CMK (cell line): ENCODE results near the gene CMTM7.

Source experiments
- DNase-seq: peaks from one replicate; pipeline ENCODE4 v3.0.0-alpha.2; 2010; ENCODE audit warnings: low read depth

CMTM7 gene

GRCh38 chr3:32492684-32493436 lies 101.2 kb downstream of the CMTM7 start:
- no peak for DNase-seq

GRCh38 chr3:32493437-32494414 lies 102.1 kb downstream of the CMTM7 start:
- no peak for DNase-seq

DNA sequence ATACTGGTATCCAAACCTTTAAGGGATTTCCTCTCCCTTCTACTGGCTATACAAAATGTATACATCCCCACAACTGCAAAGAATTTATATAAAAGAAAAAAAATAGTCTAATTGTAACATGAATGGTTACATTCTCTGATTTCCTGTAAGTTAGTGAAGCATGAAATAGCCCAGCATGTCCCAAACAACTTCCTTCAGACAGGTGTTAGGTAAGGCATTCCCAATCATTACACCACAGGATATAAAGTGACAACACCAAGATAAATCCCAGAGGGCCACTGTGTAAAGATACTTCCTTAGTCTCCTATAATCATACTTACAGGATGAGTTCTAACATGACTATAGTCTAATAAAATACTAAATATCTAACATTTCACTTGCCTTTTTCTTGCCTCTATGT lies 103.4 kb downstream of the CMTM7 start:
- no peak for DNase-seq

GRCh38 chr3:32495609-32496008 lies 104.0 kb downstream of the CMTM7 start:
- no peak for DNase-seq

GRCh38 chr3:32498252-32498651 lies 106.6 kb downstream of the CMTM7 start:
- no peak for DNase-seq

GRCh38 chr3:32498992-32499391 lies 107.3 kb downstream of the CMTM7 start:
- DNase-seq = no peak

DNA sequence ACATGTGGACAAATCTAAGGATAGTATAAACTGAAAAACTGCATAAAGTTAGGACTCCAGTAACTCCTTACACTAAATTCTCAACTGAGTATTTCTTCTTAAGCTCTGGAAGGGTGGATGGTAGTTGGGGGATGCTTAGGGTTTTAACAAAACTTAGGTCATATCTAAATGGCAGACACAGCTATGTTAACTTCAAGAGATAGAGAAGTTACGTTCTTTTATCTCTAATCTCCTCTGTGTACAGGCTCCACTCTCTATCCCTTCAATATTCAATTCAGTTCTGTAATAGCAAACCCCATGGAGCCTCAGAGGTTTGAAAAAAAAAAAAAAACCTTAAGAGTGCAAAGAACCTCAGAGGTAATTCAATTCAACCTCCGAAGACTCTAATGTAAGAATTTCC lies 107.9 kb downstream of the CMTM7 start:
- no peak for DNase-seq

DNA sequence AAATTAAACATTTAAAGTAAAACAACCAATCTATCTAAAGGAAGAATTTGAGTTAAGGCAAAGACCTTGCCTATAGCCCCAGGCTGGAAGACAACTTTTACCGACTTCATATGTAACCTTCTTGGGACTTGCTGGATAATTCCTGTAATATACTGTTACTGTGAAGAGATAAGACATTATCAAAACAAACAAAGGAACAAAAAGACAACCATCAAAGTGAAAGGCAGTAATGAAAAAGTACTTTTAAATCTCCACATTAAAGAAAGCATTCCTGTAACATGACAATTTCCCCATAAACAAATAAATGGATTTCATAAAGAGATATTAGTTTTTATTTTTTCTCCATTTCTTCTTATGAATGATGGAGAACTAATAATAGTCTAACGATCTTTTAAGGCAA lies 108.6 kb downstream of the CMTM7 start:
- DNase-seq = no peak

DNA sequence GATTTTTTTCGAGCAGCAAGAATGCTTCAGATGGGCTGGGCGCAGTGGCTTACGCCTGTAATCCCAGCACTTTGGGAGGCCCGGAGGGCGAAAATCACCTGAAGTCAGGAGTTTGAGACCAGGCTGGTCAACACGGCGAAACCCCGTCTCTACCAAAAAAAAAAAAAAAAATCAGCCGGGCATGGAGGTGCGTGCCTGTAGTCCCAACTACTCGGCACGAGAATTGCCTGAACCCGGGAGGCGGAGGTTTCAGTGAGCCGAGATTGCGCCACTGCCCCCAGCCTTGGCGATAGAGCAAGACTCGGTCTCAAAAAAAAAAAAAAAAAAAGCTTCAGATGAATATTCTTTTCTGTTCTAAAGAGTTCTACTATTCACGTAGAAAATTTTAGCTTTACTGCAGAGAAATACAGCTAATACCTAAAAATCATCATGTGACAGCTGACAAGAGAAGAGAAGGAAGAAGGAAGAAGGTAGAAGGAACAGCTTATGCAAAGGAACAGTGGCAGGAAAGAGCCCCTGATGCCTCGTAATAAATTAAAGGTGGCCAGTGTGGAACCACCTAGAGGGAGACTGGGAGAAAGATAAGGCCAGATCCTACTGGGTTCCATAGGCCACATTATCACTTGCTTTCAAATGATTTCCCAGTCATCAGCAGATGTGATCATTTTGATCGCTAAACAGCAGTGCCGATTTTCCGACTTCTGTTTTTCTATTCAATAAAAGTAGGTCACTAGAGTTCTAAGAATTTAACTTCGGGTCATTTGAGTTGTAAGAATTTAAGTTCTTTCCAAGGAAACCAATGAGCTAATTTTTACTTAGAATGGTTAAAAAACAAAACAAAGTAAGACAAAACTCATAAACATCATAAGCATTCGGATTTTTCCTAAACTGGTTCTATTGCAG lies 109.5 kb downstream of the CMTM7 start:
- DNase-seq = no peak

DNA sequence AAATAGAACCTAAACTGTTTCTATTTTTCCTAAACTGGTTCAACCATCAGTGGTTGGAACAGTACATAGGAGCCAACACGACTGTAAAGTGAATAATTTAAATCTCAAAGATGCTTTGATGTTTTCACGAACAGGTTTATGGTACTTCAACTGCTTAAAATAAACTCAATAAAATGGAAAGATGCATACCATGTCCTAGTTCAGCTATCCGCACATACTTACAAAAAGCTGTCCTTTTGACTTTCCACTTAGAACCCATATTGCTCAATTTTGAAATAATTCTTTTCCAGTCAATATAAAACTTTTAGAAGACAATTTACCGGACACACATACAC lies 110.1 kb downstream of the CMTM7 start:
- no peak for DNase-seq

- DNase-seq = no peak
Observed at GRCh38 chr3:32502118-32502945, 110.7 kb downstream of the CMTM7 start, which contains the start of gene CMTM6. TSS of gene CMTM6 (minus strand) at chr3:32502852. CDS start at chr3:32502745, 107 bp downstream.

DNA sequence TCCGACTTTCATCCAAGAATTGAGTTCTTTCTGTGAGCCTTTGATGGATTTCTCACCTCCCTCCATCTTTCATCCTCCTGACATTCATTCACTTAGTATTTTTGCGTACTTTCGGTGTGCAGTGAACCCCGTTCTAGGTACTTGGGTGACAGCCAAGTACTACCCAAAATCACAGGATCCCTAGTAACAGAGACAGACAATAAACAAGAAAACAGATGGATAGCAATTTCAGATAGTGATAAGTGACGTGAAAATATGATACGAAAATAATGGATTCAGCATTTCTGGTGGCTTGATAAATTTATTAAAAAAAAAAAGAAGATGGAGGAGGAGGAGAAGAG lies 111.3 kb downstream of the CMTM7 start:
- no peak for DNase-seq
